Measurements from ENCODE around the gene BATF2. TPM values are rescaled to one million over a fixed set of nuclear protein-coding genes. Genes with fewer than 3 reads are reported as not detected.

Gene BATF2, protein sequence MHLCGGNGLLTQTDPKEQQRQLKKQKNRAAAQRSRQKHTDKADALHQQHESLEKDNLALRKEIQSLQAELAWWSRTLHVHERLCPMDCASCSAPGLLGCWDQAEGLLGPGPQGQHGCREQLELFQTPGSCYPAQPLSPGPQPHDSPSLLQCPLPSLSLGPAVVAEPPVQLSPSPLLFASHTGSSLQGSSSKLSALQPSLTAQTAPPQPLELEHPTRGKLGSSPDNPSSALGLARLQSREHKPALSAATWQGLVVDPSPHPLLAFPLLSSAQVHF
- 0.21 TPM for total RNA-seq

DNA sequence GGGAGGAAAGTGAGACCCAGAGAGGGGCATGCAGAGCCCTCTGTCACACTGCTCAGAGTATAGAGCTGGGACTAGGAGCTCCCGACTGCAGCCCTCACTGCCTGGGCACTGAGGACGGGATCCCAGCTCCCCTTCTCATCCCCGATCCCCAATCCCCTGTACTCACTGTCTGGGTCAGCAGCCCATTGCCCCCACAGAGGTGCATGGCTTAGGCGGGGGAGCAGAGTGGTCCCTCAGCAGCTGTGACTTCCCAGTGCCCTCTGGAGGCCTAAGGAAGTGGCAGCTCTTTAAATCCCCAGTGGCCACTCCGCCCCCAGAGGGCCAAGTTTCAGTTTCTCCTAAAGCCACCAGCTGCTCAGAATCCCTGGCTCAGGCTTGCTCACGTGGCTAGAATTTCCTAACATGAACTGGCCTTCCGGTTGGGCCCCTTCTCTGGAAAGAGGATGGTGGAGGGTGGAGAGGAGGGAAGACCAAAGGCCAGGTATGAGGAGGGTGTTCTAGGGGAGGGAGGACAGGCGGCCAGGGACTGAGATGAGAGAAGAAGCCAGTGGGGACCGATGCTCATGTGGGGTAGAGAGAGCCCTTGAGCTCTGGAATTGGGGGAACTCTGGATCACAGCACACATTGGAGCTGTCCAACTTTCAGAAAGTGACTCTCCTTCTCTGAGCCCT is at the start of gene BATF2:
Gene BATF2, minus strand, starts transcription at position 262 of the 671 bp plus-strand sequence. Its CDS starts 57 bp downstream, at position 205.
- no peaks in the 10 kb centered on the region for H3K27me3 ChIP-seq
- no peaks in the 10 kb centered on the region for H3K9me3 ChIP-seq
- H3K36me3 ChIP-seq = no peaks in the 10 kb centered on the region
- TF ChIP-seq, protein P1, sequence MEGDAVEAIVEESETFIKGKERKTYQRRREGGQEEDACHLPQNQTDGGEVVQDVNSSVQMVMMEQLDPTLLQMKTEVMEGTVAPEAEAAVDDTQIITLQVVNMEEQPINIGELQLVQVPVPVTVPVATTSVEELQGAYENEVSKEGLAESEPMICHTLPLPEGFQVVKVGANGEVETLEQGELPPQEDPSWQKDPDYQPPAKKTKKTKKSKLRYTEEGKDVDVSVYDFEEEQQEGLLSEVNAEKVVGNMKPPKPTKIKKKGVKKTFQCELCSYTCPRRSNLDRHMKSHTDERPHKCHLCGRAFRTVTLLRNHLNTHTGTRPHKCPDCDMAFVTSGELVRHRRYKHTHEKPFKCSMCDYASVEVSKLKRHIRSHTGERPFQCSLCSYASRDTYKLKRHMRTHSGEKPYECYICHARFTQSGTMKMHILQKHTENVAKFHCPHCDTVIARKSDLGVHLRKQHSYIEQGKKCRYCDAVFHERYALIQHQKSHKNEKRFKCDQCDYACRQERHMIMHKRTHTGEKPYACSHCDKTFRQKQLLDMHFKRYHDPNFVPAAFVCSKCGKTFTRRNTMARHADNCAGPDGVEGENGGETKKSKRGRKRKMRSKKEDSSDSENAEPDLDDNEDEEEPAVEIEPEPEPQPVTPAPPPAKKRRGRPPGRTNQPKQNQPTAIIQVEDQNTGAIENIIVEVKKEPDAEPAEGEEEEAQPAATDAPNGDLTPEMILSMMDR (IDR thresholded peaks at IDR 0.05) = peak; percentile 24 to 51 (median 36)
- DNase-seq (ENCODE audit: low spot score in 2 of 2) = peak; percentile 28 to 88
- peak within 1 kb of the TSS; percentile 56 to 65 for H3K4me3 ChIP-seq
- intact Hi-C loops (cut with DNase I) = no loop called here
- peaks cover 0 to 7% of the 10 kb centered on the region in 2 donors for H3K4me1 ChIP-seq
- peak within 1 kb of the TSS; percentile 63 to 64 for H3K27ac ChIP-seq

DNA sequence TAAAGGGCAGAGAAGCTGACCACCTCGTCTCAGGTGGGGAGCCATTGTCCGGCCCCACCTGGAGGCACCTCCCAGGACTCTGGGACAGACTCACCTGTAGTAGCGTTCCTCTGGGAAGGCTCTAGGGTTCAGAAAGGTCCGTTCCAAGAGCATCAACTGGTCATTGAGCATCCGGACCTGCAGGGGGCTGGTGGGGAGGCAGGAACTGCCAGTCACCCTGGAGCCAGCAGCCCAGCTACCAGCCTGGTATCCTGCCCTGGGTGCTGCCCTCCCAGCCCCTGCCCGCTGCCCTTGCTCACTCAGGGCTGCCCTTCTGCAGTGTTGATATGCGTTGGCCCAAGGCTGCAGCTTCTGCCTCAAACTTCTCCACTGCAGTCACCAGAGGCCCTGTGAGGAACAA is 49.0 kb upstream of the BATF2 start:
- Histone ChIP-seq H3K27me3 (no peaks in the 10 kb centered on the region), H3K36me3 (peaks cover 0 to 12% of the 10 kb centered on the region in 2 donors), H3K9me3 (no peaks in the 10 kb centered on the region), H3K4me1 (peaks cover 4 to 23% of the 10 kb centered on the region in 2 donors), H3K27ac (no peak overlapping the region), H3K4me3 (no peak overlapping the region)
- intact Hi-C loops (cut with DNase I) = loop anchor here (10.0 kb wide), 1 partner anchor 619 kb away; the partner anchor contains the start of gene RELA
- DNase-seq (ENCODE audit: low spot score in 2 of 2) = no peak
- TF ChIP-seq, protein P1 (IDR thresholded peaks at IDR 0.05) = no peak

DNA sequence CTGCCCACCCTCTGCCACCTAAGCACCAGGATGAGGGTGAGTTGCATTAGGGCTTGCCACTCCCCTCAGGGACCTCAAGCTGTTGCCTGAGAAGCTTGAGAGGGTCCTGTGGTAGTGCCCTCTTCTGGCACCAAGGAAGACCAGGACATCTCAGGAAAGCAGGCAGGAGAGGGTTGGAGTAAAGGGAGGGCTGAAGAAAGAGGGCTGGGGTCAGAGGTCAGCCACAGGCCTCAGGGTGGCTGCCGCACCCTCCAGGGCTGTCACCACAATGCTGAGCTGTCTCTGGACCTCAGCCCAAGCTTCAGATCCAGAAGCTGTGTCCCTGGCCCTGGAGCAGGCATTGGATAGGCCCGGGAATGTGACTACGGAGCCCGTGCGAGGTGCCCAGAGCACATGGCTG is 48.3 kb upstream of the BATF2 start:
- Histone ChIP-seq H3K4me3 (no peak overlapping the region), H3K27ac (no peak overlapping the region), H3K36me3 (peaks cover 0 to 12% of the 10 kb centered on the region in 2 donors), H3K9me3 (no peaks in the 10 kb centered on the region), H3K4me1 (peaks cover 4 to 23% of the 10 kb centered on the region in 2 donors), H3K27me3 (no peaks in the 10 kb centered on the region)
- intact Hi-C loops (cut with DNase I) = loop anchor here (10.0 kb wide), 1 partner anchor 620 kb away; the partner anchor contains the start of gene RELA
- TF ChIP-seq, protein P1 (IDR thresholded peaks at IDR 0.05) = no peak
- DNase-seq (ENCODE audit: low spot score in 2 of 2) = no peak

DNA sequence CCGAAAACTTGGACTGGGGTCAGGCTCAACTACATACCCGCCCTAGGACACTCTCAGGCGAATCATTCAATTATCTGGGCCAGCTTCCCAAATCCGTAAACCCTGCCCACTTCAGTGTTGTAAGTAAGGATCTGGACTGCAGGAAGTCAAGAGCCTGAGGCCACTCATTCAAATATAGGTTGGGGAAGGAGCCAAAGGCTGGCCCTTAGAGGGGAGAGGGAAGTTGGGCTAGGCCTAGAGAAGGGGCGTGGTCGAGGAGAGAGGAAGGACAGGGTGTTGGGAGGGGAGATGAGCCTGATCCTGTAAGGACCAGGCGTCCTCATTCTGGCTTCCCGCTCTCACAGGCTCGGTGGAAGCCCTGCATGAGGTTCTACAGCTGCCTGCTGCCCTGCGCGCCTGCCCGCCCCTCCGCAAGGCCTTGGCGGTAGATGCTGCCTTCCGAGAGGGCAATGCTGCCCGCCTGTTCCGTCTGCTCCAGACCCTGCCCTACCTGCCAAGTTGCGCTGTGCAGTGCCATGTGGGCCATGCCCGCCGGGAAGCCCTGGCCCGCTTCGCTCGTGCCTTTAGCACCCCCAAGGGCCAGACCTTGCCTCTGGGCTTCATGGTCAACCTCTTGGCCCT is 47.2 kb upstream of the BATF2 start:
- H3K4me1 ChIP-seq = peaks cover 4 to 23% of the 10 kb centered on the region in 2 donors
- no peak overlapping the region for H3K4me3 ChIP-seq
- intact Hi-C loops (cut with DNase I) = loop anchor here (5.0 to 10.0 kb wide), 2 partner anchors 38 to 621 kb away; partner anchors contain the start of genes CDCA5, RELA and ZFPL1
- no peak overlapping the region for H3K27ac ChIP-seq
- H3K27me3 ChIP-seq = no peaks in the 10 kb centered on the region
- DNase-seq (ENCODE audit: low spot score in 2 of 2) = no peak
- H3K9me3 ChIP-seq = no peaks in the 10 kb centered on the region
- H3K36me3 ChIP-seq = peaks cover 0 to 19% of the 10 kb centered on the region in 2 donors
- TF ChIP-seq, protein P1 (IDR thresholded peaks at IDR 0.05) = no peak

DNA sequence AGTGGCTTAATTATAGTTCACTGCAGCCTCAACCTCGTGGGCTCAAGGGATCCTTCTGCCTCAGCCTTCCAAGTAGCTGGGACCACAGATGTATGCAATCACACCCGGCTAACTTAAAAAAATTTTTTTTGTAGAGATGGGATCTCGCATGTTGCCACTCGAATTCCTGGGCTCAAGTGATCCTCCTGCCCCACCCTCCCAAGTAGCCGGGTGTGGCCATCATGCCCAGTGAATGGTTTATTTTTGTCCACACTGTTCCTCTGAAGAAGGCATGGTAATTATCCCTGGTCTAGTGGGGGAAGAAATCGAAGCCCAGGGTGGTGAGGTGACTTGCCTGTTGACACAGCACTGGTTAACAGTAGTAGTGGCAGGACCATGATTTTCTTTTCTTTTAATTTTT is 46.1 kb upstream of the BATF2 start:
- TF ChIP-seq, protein P1 (IDR thresholded peaks at IDR 0.05) = no peak
- Histone ChIP-seq H3K27ac (no peak overlapping the region), H3K9me3 (no peaks in the 10 kb centered on the region), H3K4me3 (no peak overlapping the region), H3K36me3 (peaks cover 8 to 28% of the 10 kb centered on the region in 2 donors), H3K4me1 (peaks cover 4 to 18% of the 10 kb centered on the region in 2 donors), H3K27me3 (no peaks in the 10 kb centered on the region)
- no peak for DNase-seq (ENCODE audit: low spot score in 2 of 2)
- intact Hi-C loops (cut with DNase I) = loop anchor here (5.0 to 10.0 kb wide), 2 partner anchors 39 to 622 kb away; partner anchors contain the start of genes CDCA5, RELA and ZFPL1
